ENCODE data around the gene PDLIM7.
A peak's percentile ranks its signal among the peaks of the same experiment; 100 is the strongest.

Gene PDLIM7

GRCh38 chr5:177497292-177498012 lies at the start of gene PDLIM7:
TSS of gene PDLIM7 (minus strand) at chr5:177497604. CDS start at chr5:177496512, 1,092 bp downstream.
- H3K4me3 ChIP-seq (ENCODE audit: low read length) = peak within 1 kb of the TSS; percentile 81
- TF ChIP-seq CTCF (conservative IDR thresholded peaks at IDR 0.05; ENCODE audit: low read depth, low read length) = peak; percentile 10
- DNase-seq (ENCODE audit: low read depth) = peak; percentile 87

GRCh38 chr5:177546258-177546741 lies 48.9 kb upstream of the PDLIM7 start:
- DNase-seq (ENCODE audit: low read depth) = peak; percentile 81
- H3K4me3 ChIP-seq (ENCODE audit: low read length) = no peak overlapping the region
- TF ChIP-seq CTCF (conservative IDR thresholded peaks at IDR 0.05; ENCODE audit: low read depth, low read length) = no peak

GRCh38 chr5:177545487-177546257 lies 48.3 kb upstream of the PDLIM7 start:
- no peak overlapping the region for H3K4me3 ChIP-seq (ENCODE audit: low read length)
- no peak for TF ChIP-seq CTCF (conservative IDR thresholded peaks at IDR 0.05; ENCODE audit: low read depth, low read length)
- DNase-seq (ENCODE audit: low read depth) = no peak

GRCh38 chr5:177542816-177543465 lies 45.5 kb upstream of the PDLIM7 start:
- no peak for TF ChIP-seq CTCF (conservative IDR thresholded peaks at IDR 0.05; ENCODE audit: low read depth, low read length)
- H3K4me3 ChIP-seq (ENCODE audit: low read length) = no peak overlapping the region
- DNase-seq (ENCODE audit: low read depth) = peak; percentile 67

GRCh38 chr5:177540438-177540837 lies 43.0 kb upstream of the PDLIM7 start:
- TF ChIP-seq CTCF (conservative IDR thresholded peaks at IDR 0.05; ENCODE audit: low read depth, low read length) = no peak
- no peak for DNase-seq (ENCODE audit: low read depth)

GRCh38 chr5:177539411-177539810 lies 42.0 kb upstream of the PDLIM7 start:
- no peak for DNase-seq (ENCODE audit: low read depth)
- no peak for TF ChIP-seq CTCF (conservative IDR thresholded peaks at IDR 0.05; ENCODE audit: low read depth, low read length)
- H3K4me3 ChIP-seq (ENCODE audit: low read length) = no peak overlapping the region

More at GRCh38 chr5:177540438-177540837, 43.0 kb upstream of the PDLIM7 start:
- H3K4me3 ChIP-seq (ENCODE audit: low read length) = no peak overlapping the region

Data from retinal pigment epithelial cell (primary cell).